OCI-LY1 (cell line): ENCODE results near the gene CCDC50.

ENCODE experiments used
- EZH2 ChIP-seq: fragments of 200-600 bp; sonication (generic), shearing (Covaris generic); IDR thresholded peaks from 2 replicates; pipeline ENCODE4 v1.8.0; 2017; ENCODE audit warnings: borderline replicate concordance, mixed run types, mild to moderate bottlenecking, antibody characterized with exemption, low read length, moderate library complexity, mixed read lengths
- TF ChIP-seq, protein P1 (sequence below): fragments of 200-600 bp; sonication (generic), shearing (Covaris generic); IDR thresholded peaks from 2 replicates; pipeline ENCODE4 v1.5.1; 2017; ENCODE audit warnings: mild to moderate bottlenecking, antibody characterized with exemption, low read length, moderate library complexity, mixed read lengths

DNA sequence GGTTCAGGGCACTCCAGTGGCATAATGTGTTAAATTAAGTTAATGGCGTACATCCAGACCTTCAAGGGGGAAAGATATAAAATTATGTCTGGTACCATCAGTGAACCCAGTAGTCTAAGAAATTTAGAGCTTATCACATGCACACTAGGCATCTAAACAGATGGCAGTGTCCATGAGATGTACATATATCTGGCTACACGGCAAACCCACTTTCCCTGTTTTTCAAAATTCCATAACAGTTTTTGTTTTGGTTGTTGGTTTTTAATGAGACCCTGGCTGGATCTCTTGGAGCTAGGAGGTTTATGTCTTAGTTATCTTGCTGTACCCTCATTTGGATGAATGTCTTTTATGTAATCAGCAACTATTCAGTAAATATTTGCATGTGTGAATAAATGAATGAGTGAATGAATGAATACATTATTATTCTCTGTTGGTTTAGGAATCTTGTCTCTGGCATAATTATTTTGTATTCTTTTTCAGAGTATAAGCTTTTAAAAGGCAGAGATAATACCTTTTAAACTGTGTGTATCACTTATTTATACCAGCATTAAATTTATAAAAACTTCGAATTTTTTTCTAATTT lies 4.2 kb downstream of the CCDC50 start:
- TF ChIP-seq, protein P1, sequence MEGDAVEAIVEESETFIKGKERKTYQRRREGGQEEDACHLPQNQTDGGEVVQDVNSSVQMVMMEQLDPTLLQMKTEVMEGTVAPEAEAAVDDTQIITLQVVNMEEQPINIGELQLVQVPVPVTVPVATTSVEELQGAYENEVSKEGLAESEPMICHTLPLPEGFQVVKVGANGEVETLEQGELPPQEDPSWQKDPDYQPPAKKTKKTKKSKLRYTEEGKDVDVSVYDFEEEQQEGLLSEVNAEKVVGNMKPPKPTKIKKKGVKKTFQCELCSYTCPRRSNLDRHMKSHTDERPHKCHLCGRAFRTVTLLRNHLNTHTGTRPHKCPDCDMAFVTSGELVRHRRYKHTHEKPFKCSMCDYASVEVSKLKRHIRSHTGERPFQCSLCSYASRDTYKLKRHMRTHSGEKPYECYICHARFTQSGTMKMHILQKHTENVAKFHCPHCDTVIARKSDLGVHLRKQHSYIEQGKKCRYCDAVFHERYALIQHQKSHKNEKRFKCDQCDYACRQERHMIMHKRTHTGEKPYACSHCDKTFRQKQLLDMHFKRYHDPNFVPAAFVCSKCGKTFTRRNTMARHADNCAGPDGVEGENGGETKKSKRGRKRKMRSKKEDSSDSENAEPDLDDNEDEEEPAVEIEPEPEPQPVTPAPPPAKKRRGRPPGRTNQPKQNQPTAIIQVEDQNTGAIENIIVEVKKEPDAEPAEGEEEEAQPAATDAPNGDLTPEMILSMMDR = no peak
- TF ChIP-seq EZH2 = no peak
